ENCODE measurements around the gene TMPO. TPM values are rescaled to one million over a fixed set of nuclear protein-coding genes. Genes with fewer than 3 reads are reported as not detected.

TMPO gene
- total RNA-seq, 4 donors from 2014 or later: 68.8 to 131 (median 81.8) TPM

GRCh38 chr12:98580695-98581094, 65.3 kb downstream of the TMPO start:
- Histone ChIP-seq H3K27me3 (no peaks in the 10 kb centered on the region), H3K4me3 (no peak overlapping the region), H3K36me3 (no peaks in the 10 kb centered on the region), H3K9me3 (no peaks in the 10 kb centered on the region), H3K27ac (no peak overlapping the region), H3K4me1 (peaks cover 0 to 6% (median 0%) of the 10 kb centered on the region in 4 donors)
- no peak for DNase-seq
- no peak for TF ChIP-seq POLR2A (IDR thresholded peaks at IDR 0.05)
- no peak for TF ChIP-seq CTCF (IDR thresholded peaks at IDR 0.05)

GRCh38 chr12:98581101-98581500, 65.7 kb downstream of the TMPO start:
- no peak for DNase-seq
- TF ChIP-seq POLR2A (IDR thresholded peaks at IDR 0.05) (no peak), CTCF (IDR thresholded peaks at IDR 0.05) (no peak)
- H3K36me3 ChIP-seq: no peaks in the 10 kb centered on the region
- H3K9me3 ChIP-seq: no peaks in the 10 kb centered on the region
- H3K27ac ChIP-seq: no peak overlapping the region
- H3K4me3 ChIP-seq: no peak overlapping the region
- H3K4me1 ChIP-seq: peaks cover 0 to 6% (median 0%) of the 10 kb centered on the region in 4 donors
- H3K27me3 ChIP-seq: no peaks in the 10 kb centered on the region

- H3K36me3 ChIP-seq: no peaks in the 10 kb centered on the region
- H3K4me3 ChIP-seq: no peak overlapping the region
- H3K9me3 ChIP-seq: no peaks in the 10 kb centered on the region
- H3K27me3 ChIP-seq: no peaks in the 10 kb centered on the region
- no peak overlapping the region for H3K27ac ChIP-seq
- no peak for TF ChIP-seq POLR2A (IDR thresholded peaks at IDR 0.05)
- DNase-seq: no peak
- peaks cover 0 to 6% (median 0%) of the 10 kb centered on the region in 4 donors for H3K4me1 ChIP-seq
These were observed 66.7 kb downstream of the TMPO start for GRCh38 chr12:98582093-98582492.

GRCh38 chr12:98587084-98587483, 71.7 kb downstream of the TMPO start:
- TF ChIP-seq POLR2A (IDR thresholded peaks at IDR 0.05): no peak
- no peak for TF ChIP-seq CTCF (IDR thresholded peaks at IDR 0.05)
- Histone ChIP-seq H3K9me3 (no peaks in the 10 kb centered on the region), H3K27ac (no peak overlapping the region), H3K36me3 (no peaks in the 10 kb centered on the region), H3K27me3 (no peaks in the 10 kb centered on the region), H3K4me1 (no peaks in the 10 kb centered on the region), H3K4me3 (no peak overlapping the region)
- DNase-seq: no peak

- DNase-seq: no peak
- peaks cover 0 to 13% (median 2%) of the 10 kb centered on the region in 4 donors for H3K4me1 ChIP-seq
- no peak for TF ChIP-seq CTCF (IDR thresholded peaks at IDR 0.05)
- TF ChIP-seq POLR2A (IDR thresholded peaks at IDR 0.05): no peak
- H3K36me3 ChIP-seq: peaks cover 0 to 6% (median 0%) of the 10 kb centered on the region in 3 donors
- H3K4me3 ChIP-seq: no peak overlapping the region
- no peak overlapping the region for H3K27ac ChIP-seq
- H3K27me3 ChIP-seq: no peaks in the 10 kb centered on the region
- no peaks in the 10 kb centered on the region for H3K9me3 ChIP-seq
These were observed 75.8 kb downstream of the TMPO start for GRCh38 chr12:98591209-98591608.

GRCh38 chr12:98592825-98593322, 77.5 kb downstream of the TMPO start:
- no peaks in the 10 kb centered on the region for H3K9me3 ChIP-seq
- no peak for TF ChIP-seq CTCF (IDR thresholded peaks at IDR 0.05)
- TF ChIP-seq POLR2A (IDR thresholded peaks at IDR 0.05): no peak
- H3K36me3 ChIP-seq: peaks cover 0 to 23% (median 0%) of the 10 kb centered on the region in 3 donors
- peaks cover 0 to 19% (median 2%) of the 10 kb centered on the region in 4 donors for H3K4me1 ChIP-seq
- no peaks in the 10 kb centered on the region for H3K27me3 ChIP-seq
- peak overlapping the region; percentile 95 to 98 (median 96) for H3K27ac ChIP-seq
- no peak for DNase-seq
- peak overlapping the region; percentile 75 to 98 (median 81) for H3K4me3 ChIP-seq

All from Peyer's patch (tissue), 4 donors.